AG04449 (cell line): ENCODE measurements around the gene MPG.

Experiments
- CTCF ChIA-PET: fragments of 350-600 bp; formaldehyde crosslinking; extraction: SDS; loops from one replicate; lab custom pipeline; 2021; ENCODE audit warnings: antibody characterized with exemption; lab: Yijun Ruan, JAX
- POLR2A ChIA-PET: fragments of 400-600, 350-600 bp; formaldehyde crosslinking; extraction: SDS; loops from one replicate; lab custom pipeline; 2020; ENCODE audit warnings: antibody characterized with exemption, inconsistent platforms; lab: Yijun Ruan, JAX
- DNase-seq: peaks from one replicate; pipeline ENCODE4 v3.0.0-alpha.2; 2010; ENCODE audit warnings: low read depth, low spot score
- H3K4me3 ChIP-seq: 2 replicates; pipeline ENCODE4 v1.5.1; 2011; ENCODE audit warnings: low read depth, mild to moderate bottlenecking, control low read depth, low read length
- CTCF ChIP-seq: IDR thresholded peaks from one replicate; pipeline ENCODE4 v1.5.1; 2011; ENCODE audit warnings: mild to moderate bottlenecking, moderate library complexity, low read length, control low read depth, inconsistent platforms; ENCODE audit not compliant: insufficient read depth; ENCODE audit errors: missing control alignments

Gene MPG

GRCh38 chr16:57711-58110 lies 20.3 kb upstream of the MPG start:
- CTCF ChIA-PET = interaction anchor here (0.9 to 25.1 kb wide), 3 partner anchors 8 to 124 kb away, joined by 4 to 728 read pairs (median 4); no protein-coding TSS in a partner anchor
- no peak overlapping the region for H3K4me3 ChIP-seq
- no peak for DNase-seq
- POLR2A ChIA-PET = interaction anchor here (1.2 kb wide), 1 partner anchor 13 kb away, joined by 4 read pairs; no protein-coding TSS in a partner anchor
- no peak for TF ChIP-seq CTCF

DNA sequence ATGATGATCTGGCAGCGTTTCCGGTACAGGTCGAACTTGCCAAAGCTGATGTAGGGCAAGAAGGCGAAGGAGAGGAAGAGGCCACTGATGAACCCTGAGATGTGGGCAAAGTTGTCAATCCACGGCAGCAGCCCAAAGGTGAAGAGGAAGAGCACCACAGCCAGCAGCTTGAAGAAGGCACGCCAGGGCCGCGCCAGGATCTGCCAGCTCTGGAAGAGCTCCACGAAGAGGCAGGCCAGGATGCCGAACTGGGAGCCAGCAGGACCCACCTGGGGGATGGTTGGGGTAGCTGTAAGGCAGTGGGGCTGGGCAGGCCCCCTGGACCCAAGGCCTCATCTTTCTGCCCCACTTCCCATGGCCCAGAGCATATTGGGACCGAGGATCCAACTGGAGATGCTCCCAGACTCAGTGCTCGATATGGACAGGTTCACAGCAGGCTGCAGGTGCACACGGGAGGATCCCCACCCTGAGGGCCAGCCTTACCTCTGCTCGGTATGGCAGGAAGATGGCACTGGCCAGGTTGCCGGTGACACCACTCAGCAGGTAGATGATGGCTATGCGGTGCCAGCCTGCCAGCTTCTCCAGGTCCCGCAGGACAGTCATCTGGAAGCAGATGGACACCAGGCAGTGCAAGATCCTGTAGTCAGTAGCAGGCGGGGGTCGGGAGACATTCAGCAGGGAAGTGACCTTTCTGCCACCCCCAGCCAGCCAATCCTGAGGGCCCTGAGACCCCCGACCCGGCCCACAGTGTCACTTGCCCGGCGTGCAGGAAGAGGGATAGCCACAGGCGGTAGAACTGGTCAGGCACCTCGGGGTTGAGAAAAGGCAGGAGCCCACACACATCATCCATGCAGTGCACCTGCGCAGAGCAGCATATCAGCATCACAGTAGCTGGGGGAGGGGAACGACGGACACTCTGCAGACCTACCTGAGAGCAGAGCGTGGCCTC lies 19.3 kb upstream of the MPG start:
- DNase-seq = no peak
- H3K4me3 ChIP-seq = no peak overlapping the region
- CTCF ChIA-PET = interaction anchor here (0.9 to 25.1 kb wide), 2 partner anchors 7 to 32 kb away, joined by 4 to 728 read pairs; no protein-coding TSS in a partner anchor
- POLR2A ChIA-PET = interaction anchor here (1.0 to 1.2 kb wide), 2 partner anchors 12 to 13 kb away, joined by 4 read pairs; no protein-coding TSS in a partner anchor
- TF ChIP-seq CTCF = no peak

GRCh38 chr16:59440-60059 lies 18.5 kb upstream of the MPG start:
- no peak overlapping the region for H3K4me3 ChIP-seq
- ChIA-PET CTCF (interaction anchor here (1.2 to 25.1 kb wide), 4 partner anchors 11 to 121 kb away, joined by 4 to 728 read pairs (median 48); partner anchors contain the start of gene HBQ1), POLR2A (interaction anchor here (1.0 kb wide), 1 partner anchor 12 kb away, joined by 4 read pairs; no protein-coding TSS in a partner anchor)
- DNase-seq = no peak
- TF ChIP-seq CTCF = no peak

DNA sequence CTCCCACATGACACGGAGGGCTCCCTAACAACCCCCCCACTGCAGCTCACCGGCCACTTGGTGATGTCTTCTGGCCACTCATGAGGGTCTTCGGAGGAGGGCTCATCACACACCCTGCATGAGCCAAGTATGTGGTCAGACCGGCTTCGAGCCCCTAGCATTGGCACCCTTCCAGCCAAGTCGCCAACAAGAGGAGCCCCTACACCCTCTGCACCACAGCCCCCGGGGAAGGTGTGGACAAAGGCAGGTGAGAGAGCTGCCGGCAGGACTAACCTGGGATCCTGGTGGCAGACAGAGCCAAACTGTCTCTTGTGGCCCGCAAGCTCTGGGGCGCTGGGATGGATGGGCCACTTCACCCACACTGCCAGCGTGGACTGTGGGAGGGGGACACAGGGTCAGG lies 17.9 kb upstream of the MPG start:
- H3K4me3 ChIP-seq = no peak overlapping the region
- CTCF ChIA-PET = interaction anchor here (1.2 to 25.1 kb wide), 4 partner anchors 10 to 121 kb away, joined by 4 to 728 read pairs (median 48); partner anchors contain the start of gene HBQ1
- POLR2A ChIA-PET = interaction anchor here (1.0 kb wide), 1 partner anchor 11 kb away, joined by 4 read pairs; no protein-coding TSS in a partner anchor
- DNase-seq = no peak
- no peak for TF ChIP-seq CTCF

- ChIA-PET CTCF (interaction anchor here (1.1 to 25.1 kb wide), 6 partner anchors 9 to 301 kb away, joined by 4 to 728 read pairs (median 66); partner anchors contain the start of genes HBQ1 and MPG), POLR2A (no interaction called here)
- no peak for DNase-seq
- no peak for TF ChIP-seq CTCF
- no peak overlapping the region for H3K4me3 ChIP-seq
Observed at GRCh38 chr16:60929-61878, 16.8 kb upstream of the MPG start.
